OCI-LY1 (cell line): Measurements from ENCODE around the gene BMPR1B.

Source experiments
- H2AFZ ChIP-seq: fragments of 200-600 bp; sonication (generic), shearing (Covaris generic); 2 replicates; pipeline ENCODE4 v1.6.0; 2014; ENCODE audit warnings: antibody characterized with exemption, mild to moderate bottlenecking, low read length
- H3F3A ChIP-seq: fragments of 200-600 bp; sonication (generic), shearing (Covaris generic); 2 replicates; pipeline ENCODE4 v1.6.0; 2014; ENCODE audit warnings: mild to moderate bottlenecking, antibody characterized with exemption, low read length, moderate library complexity; ENCODE audit not compliant: insufficient read depth
- H3K27ac ChIP-seq: fragments of 200-600 bp; sonication (generic); 2 replicates; pipeline ENCODE4 v1.5.1; 2014; ENCODE audit warnings: low read length, mixed run types, mild to moderate bottlenecking, low read depth; ENCODE audit not compliant: poor library complexity, severe bottlenecking
- H3K27me3 ChIP-seq: fragments of 200-600 bp; sonication (generic); 2 replicates; pipeline ENCODE4 v1.6.0; 2014; ENCODE audit warnings: antibody characterized with exemption, mild to moderate bottlenecking, low read length, moderate library complexity; ENCODE audit not compliant: insufficient read depth
- H3K36me3 ChIP-seq: fragments of 200-600 bp; sonication (generic); 2 replicates; pipeline ENCODE4 v1.6.1; 2014; ENCODE audit warnings: mild to moderate bottlenecking, antibody characterized with exemption, low read length, moderate library complexity, mixed read lengths; ENCODE audit not compliant: insufficient read depth
- H3K4me1 ChIP-seq: fragments of 200-600 bp; sonication (generic); 2 replicates; pipeline ENCODE4 v1.5.1; 2014; ENCODE audit warnings: mild to moderate bottlenecking, low read length, moderate library complexity; ENCODE audit not compliant: insufficient read depth, severe bottlenecking
- H3K4me2 ChIP-seq: fragments of 200-600 bp; sonication (generic), shearing (Covaris generic); 2 replicates; pipeline ENCODE4 v1.6.1; 2014; ENCODE audit warnings: low read length
- H3K4me3 ChIP-seq: fragments of 200-600 bp; sonication (generic); 2 replicates; pipeline ENCODE4 v1.5.1; 2014; ENCODE audit warnings: low read length, low read depth, mild to moderate bottlenecking, mixed read lengths; ENCODE audit not compliant: poor library complexity, severe bottlenecking
- H3K79me2 ChIP-seq: fragments of 200-600 bp; shearing (Covaris generic); 2 replicates; pipeline ENCODE4 v1.6.1; 2016; ENCODE audit warnings: mixed run types, low read length, mixed read lengths; ENCODE audit not compliant: insufficient read depth
- H3K9ac ChIP-seq: fragments of 200-600 bp; sonication (generic), shearing (Covaris generic); 2 replicates; pipeline ENCODE4 v1.6.1; 2014; ENCODE audit warnings: mild to moderate bottlenecking, low read length, mixed read lengths
- H3K9me2 ChIP-seq: fragments of 200-600 bp; sonication (generic), shearing (Covaris generic); 2 replicates; pipeline ENCODE4 v1.6.1; 2014; ENCODE audit warnings: low read depth, mild to moderate bottlenecking, low read length, mixed read lengths
- H3K9me3 ChIP-seq: fragments of 200-600 bp; shearing (Covaris generic); 2 replicates; pipeline ENCODE4 v1.6.1; 2014; ENCODE audit warnings: low read length, mixed read lengths
- H4K20me1 ChIP-seq: fragments of 200-600 bp; sonication (generic), shearing (Covaris generic); 2 replicates; pipeline ENCODE4 v1.6.0; 2016; ENCODE audit warnings: mild to moderate bottlenecking, low read length; ENCODE audit not compliant: insufficient read depth
- EZH2 ChIP-seq: fragments of 200-600 bp; sonication (generic), shearing (Covaris generic); IDR thresholded peaks from 2 replicates; pipeline ENCODE4 v1.8.0; 2017; ENCODE audit warnings: borderline replicate concordance, mixed run types, mild to moderate bottlenecking, antibody characterized with exemption, low read length, moderate library complexity, mixed read lengths
- TF ChIP-seq, protein P1 (sequence below): fragments of 200-600 bp; sonication (generic), shearing (Covaris generic); IDR thresholded peaks from 2 replicates; pipeline ENCODE4 v1.5.1; 2017; ENCODE audit warnings: mild to moderate bottlenecking, antibody characterized with exemption, low read length, moderate library complexity, mixed read lengths

The BMPR1B gene

DNA sequence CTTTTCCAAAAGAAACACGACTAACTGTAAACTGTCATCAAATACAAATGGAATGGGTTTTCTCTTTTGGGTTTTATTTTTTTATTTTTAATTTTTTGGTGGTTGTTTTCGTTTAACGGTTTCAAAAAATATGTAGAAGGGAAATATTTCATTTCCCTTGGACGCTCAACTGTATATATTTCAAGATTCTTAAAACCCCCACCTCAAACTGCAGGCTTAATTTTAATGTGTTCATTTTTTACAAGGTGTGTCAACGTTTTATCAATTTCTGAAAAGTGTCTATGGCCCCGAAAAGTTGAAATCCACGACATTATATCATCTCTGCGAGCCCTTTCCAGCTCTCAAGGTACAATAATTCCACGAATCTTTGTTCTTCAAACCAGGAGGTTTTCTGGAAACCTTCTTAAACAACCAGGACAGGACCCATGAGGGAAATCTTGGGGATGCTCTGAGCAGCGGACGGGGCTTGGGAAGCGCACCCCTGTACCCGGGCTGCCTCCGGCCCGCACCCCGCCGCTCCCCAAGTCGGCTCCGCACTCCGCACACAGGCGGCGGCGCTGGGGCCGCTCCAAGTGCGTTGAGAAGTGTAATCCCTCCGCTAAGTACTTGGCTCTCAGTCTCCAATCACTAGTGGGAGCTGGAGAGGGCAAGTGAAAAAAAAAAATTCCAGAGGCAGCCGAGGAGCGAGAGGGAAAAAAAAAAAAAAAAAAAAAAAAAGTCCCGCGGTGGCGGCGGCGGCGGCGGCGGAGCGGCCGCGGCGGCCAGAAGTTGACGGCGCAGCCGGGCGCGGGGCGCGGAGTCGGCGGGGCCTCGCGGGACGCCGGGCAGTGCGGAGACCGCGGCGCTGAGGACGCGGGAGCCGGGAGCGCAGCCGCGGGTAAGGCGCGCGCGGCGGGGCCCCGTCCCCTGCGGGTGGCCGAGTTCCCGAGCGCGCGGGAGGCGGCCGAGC lies at the start of gene BMPR1B:
Gene BMPR1B (plus strand): TSS at position 764 of the 949 bp plus-strand sequence. CDS start 346,470 bp downstream, outside the sequence.
- H3K79me2 ChIP-seq: no peaks in the 10 kb centered on the region
- H3K36me3 ChIP-seq: no peaks in the 10 kb centered on the region
- H4K20me1 ChIP-seq: no peaks in the 10 kb centered on the region
- no peak within 1 kb of the TSS for H2AFZ ChIP-seq
- H3K27ac ChIP-seq: no peak within 1 kb of the TSS
- TF ChIP-seq EZH2: no peak
- TF ChIP-seq, protein P1, sequence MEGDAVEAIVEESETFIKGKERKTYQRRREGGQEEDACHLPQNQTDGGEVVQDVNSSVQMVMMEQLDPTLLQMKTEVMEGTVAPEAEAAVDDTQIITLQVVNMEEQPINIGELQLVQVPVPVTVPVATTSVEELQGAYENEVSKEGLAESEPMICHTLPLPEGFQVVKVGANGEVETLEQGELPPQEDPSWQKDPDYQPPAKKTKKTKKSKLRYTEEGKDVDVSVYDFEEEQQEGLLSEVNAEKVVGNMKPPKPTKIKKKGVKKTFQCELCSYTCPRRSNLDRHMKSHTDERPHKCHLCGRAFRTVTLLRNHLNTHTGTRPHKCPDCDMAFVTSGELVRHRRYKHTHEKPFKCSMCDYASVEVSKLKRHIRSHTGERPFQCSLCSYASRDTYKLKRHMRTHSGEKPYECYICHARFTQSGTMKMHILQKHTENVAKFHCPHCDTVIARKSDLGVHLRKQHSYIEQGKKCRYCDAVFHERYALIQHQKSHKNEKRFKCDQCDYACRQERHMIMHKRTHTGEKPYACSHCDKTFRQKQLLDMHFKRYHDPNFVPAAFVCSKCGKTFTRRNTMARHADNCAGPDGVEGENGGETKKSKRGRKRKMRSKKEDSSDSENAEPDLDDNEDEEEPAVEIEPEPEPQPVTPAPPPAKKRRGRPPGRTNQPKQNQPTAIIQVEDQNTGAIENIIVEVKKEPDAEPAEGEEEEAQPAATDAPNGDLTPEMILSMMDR: no peak
- H3F3A ChIP-seq: no peaks in the 10 kb centered on the region
- H3K27me3 ChIP-seq: no peaks in the 10 kb centered on the region
- no peaks in the 10 kb centered on the region for H3K9me3 ChIP-seq
- no peaks in the 10 kb centered on the region for H3K9me2 ChIP-seq
- H3K9ac ChIP-seq: no peak within 1 kb of the TSS
- no peak within 1 kb of the TSS for H3K4me2 ChIP-seq
- H3K4me1 ChIP-seq: peaks cover 5% of the 10 kb centered on the region
- H3K4me3 ChIP-seq: no peak within 1 kb of the TSS

DNA sequence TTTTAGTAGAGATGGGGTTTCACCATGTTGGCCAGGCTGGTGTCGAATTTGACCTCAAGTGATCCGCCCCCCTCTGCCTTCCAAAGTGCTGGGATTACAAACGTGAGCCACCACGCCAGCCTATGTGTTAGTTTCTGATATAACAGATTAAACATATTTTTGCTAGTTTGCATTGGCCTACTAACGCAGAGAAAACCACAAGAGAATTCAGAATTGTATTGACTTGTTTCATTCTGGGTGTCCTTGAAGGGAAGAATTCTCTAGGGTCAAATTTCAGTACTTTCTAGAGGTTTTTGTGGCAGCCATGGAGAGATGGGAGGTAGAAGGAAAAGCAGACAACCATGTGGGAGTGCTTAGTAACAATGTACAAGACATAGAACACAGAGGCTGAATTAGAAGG lies 46.1 kb upstream of the BMPR1B start:
- no peaks in the 10 kb centered on the region for H3K9me2 ChIP-seq
- H3K9me3 ChIP-seq: no peaks in the 10 kb centered on the region
- no peaks in the 10 kb centered on the region for H3K4me1 ChIP-seq
- TF ChIP-seq EZH2: no peak
- TF ChIP-seq, protein P1: no peak
- no peak overlapping the region for H3K4me3 ChIP-seq
- no peak overlapping the region for H3K9ac ChIP-seq
- no peak overlapping the region for H2AFZ ChIP-seq
- H3K27me3 ChIP-seq: no peaks in the 10 kb centered on the region
- H3F3A ChIP-seq: 0 out of 2 replicates have a peak, but pooled peaks cover 4% of the 10 kb centered on the region
- no peaks in the 10 kb centered on the region for H3K36me3 ChIP-seq
- H3K4me2 ChIP-seq: no peak overlapping the region
- H3K27ac ChIP-seq: no peak overlapping the region
- no peaks in the 10 kb centered on the region for H4K20me1 ChIP-seq
- no peaks in the 10 kb centered on the region for H3K79me2 ChIP-seq

DNA sequence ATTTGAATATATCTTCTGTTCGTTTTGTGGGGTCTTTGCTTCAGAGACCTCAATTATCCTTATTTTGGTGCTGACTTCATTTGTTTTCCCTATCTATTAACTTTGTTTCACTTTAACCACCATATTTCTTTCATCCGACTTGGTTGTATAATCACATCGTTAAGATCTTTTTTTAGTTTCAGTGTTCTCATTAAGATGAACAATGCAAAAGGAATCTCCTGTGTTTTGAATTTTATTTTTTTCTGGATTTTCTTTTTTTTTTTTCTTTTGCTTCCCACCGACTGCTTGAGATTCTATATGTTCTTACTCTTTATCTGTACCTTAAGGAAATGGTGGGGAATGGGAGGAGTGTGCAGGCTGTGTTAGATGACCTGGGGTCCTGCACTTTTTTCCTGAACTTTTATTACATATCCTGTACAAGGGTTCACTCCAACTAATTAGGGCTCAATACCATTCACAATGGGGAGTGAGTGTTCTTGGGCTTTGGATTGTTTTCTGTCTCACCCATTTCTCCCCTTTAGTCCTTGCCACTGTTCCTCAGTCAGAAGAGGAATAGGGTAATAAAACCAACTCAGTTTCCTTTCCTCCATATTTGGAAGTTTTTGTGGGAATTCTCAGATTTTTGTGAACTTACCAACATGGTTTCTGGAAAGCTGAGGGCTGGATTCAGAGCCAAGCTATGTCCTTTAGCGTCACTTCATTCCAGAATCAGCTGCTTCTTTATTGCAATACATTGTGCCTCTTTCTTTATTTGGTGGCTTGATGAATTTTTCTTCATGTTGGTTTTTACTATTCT lies 43.2 kb upstream of the BMPR1B start:
- peaks cover 2% of the 10 kb centered on the region; the same call in 1 of the 2 replicates for H3K9me3 ChIP-seq
- H3F3A ChIP-seq: 0 out of 2 replicates have a peak, but pooled peaks cover 4% of the 10 kb centered on the region
- no peak overlapping the region for H3K9ac ChIP-seq
- H3K79me2 ChIP-seq: no peaks in the 10 kb centered on the region
- H3K36me3 ChIP-seq: no peaks in the 10 kb centered on the region
- no peak overlapping the region for H3K4me3 ChIP-seq
- no peaks in the 10 kb centered on the region for H3K27me3 ChIP-seq
- H3K4me1 ChIP-seq: no peaks in the 10 kb centered on the region
- TF ChIP-seq, protein P1: no peak
- no peak for TF ChIP-seq EZH2
- no peak overlapping the region for H3K27ac ChIP-seq
- H3K4me2 ChIP-seq: no peak overlapping the region
- H3K9me2 ChIP-seq: no peaks in the 10 kb centered on the region
- H2AFZ ChIP-seq: no peak overlapping the region
- H4K20me1 ChIP-seq: no peaks in the 10 kb centered on the region
